Endothelial cell of umbilical vein (primary cell): ENCODE data around the gene GNAS. TPM values are rescaled to one million over a fixed set of nuclear protein-coding genes. Genes with fewer than 3 reads are reported as not detected.

ENCODE experiments used
- BruUV-seq: library from RNA; stranded (reverse); fragments of 400-500 nt; replicated peaks from 2 replicates; lab custom pipeline; 2021; lab: Mats Ljungman, UMichigan
- CTCF ChIA-PET: fragments of 300-600, 350-600 bp; sonication (Branson Sonifier 250); formaldehyde crosslinking; loops from one replicate; lab custom pipeline; 2021; ENCODE audit warnings: antibody characterized with exemption, inconsistent platforms; lab: Charles Lee
- POLR2A ChIA-PET: fragments of 300-600, 350-600 bp; sonication (Branson Sonifier 250); formaldehyde crosslinking; loops from one replicate; lab custom pipeline; 2021; ENCODE audit warnings: antibody characterized with exemption, inconsistent platforms; lab: Charles Lee
- DNase-seq: peaks from one replicate; pipeline ENCODE4 v3.0.0-alpha.2; 2011; ENCODE audit warnings: low read depth, low spot score
- FAIRE-seq: peaks from 2 replicates; lab custom pipeline; 2011; peaks lifted over from hg19 to GRCh38; lab: Jason Lieb, UNC
- H2AFZ ChIP-seq: 2 replicates; pipeline ENCODE4 v1.6.0; 2012; ENCODE audit warnings: low read depth, low read length, control low read depth, inconsistent platforms
- H3K27ac ChIP-seq: 2 replicates; pipeline ENCODE4 v1.5.1; 2011; ENCODE audit warnings: low read depth, mild to moderate bottlenecking, control low read depth, low read length, moderate library complexity; ENCODE audit not compliant: insufficient read depth
- H3K27me3 ChIP-seq, 2 experiments: 2 replicates each; pipeline versions ENCODE4 v1.6.0 to v1.6.1; 2011; ENCODE audit warnings: low read length in 2 of 2, mixed read lengths in 1 of 2; ENCODE audit not compliant: control insufficient read depth in 2 of 2, insufficient read depth in 2 of 2
- H3K36me3 ChIP-seq, 2 experiments: 2 replicates in 1 of 2; 3 replicates in 1 of 2; pipeline ENCODE4 v1.5.1; 2011; ENCODE audit warnings: low read length in 2 of 2, mild to moderate bottlenecking in 1 of 2, moderate library complexity in 1 of 2; ENCODE audit not compliant: control insufficient read depth in 2 of 2, insufficient read depth in 2 of 2; ENCODE audit errors: extremely low read depth in 1 of 2
- H3K4me1 ChIP-seq: 3 replicates; pipeline ENCODE4 v1.5.1; 2011; ENCODE audit warnings: mild to moderate bottlenecking, low read length; ENCODE audit not compliant: control insufficient read depth, insufficient read depth; ENCODE audit errors: extremely low read depth
- H3K4me2 ChIP-seq: 2 replicates; pipeline ENCODE4 v1.6.1; 2011; ENCODE audit warnings: low read length, control low read depth, mixed read lengths; ENCODE audit not compliant: insufficient read depth
- H3K4me3 ChIP-seq, 3 experiments: fragments of 200-600 bp in 1 of 3; sonication (generic), shearing (Covaris generic) in 1 of 3; replicated peaks in 1 of 3; 2 replicates each; pipeline ENCODE4 v1.5.1; 2011 to 2016; ENCODE audit warnings: control low read depth in 3 of 3, low read length in 3 of 3, mild to moderate bottlenecking in 2 of 3, inconsistent platforms in 1 of 3, low read depth in 1 of 3, moderate library complexity in 1 of 3; ENCODE audit not compliant: insufficient read depth in 1 of 3
- H3K79me2 ChIP-seq: 2 replicates; pipeline ENCODE4 v1.6.0; 2012; ENCODE audit warnings: low read length, inconsistent platforms; ENCODE audit not compliant: control insufficient read depth, insufficient read depth
- H3K9ac ChIP-seq: replicated peaks from 2 replicates; pipeline ENCODE3; 2011; ENCODE audit warnings: low read length, control low read depth; ENCODE audit not compliant: insufficient read depth; ENCODE audit errors: extremely low read depth
- H3K9me1 ChIP-seq: replicated peaks from 3 replicates; pipeline ENCODE4 v1.6.0; 2011; ENCODE audit warnings: mild to moderate bottlenecking, low read length; ENCODE audit not compliant: control insufficient read depth, insufficient read depth; ENCODE audit errors: extremely low read depth
- H3K9me3 ChIP-seq: replicated peaks from 2 replicates; pipeline ENCODE4 v1.5.1; 2012; ENCODE audit warnings: low read length, inconsistent platforms; ENCODE audit not compliant: control insufficient read depth, insufficient read depth
- H4K20me1 ChIP-seq: replicated peaks from 2 replicates; pipeline ENCODE3; 2011; ENCODE audit warnings: mild to moderate bottlenecking, low read length; ENCODE audit not compliant: control insufficient read depth, insufficient read depth; ENCODE audit errors: extremely low read depth
- EZH2 ChIP-seq: IDR thresholded peaks from 2 replicates; pipeline ENCODE4 v1.6.1; 2012; ENCODE audit warnings: borderline replicate concordance, low read depth, mild to moderate bottlenecking, moderate library complexity, low read length, inconsistent platforms; ENCODE audit not compliant: severe bottlenecking
- FOS ChIP-seq: IDR thresholded peaks from 2 replicates; pipeline ENCODE4 v1.6.1; 2011; ENCODE audit warnings: mild to moderate bottlenecking, low read length, moderate library complexity, borderline replicate concordance; ENCODE audit not compliant: insufficient read depth
- GATA2 ChIP-seq: IDR thresholded peaks from 2 replicates; pipeline ENCODE4 v1.7.0; 2011; ENCODE audit warnings: low read depth, mild to moderate bottlenecking, moderate library complexity, mixed read lengths, low read length; ENCODE audit not compliant: insufficient read length, insufficient read depth
- JUN ChIP-seq: IDR thresholded peaks from 2 replicates; pipeline ENCODE4 v1.6.1; 2011; ENCODE audit warnings: borderline replicate concordance, low read depth; ENCODE audit not compliant: insufficient read length, insufficient read depth
- MAX ChIP-seq: IDR thresholded peaks from 2 replicates; pipeline ENCODE4 v1.6.1; 2011; ENCODE audit not compliant: insufficient read depth, insufficient read length
- MYC ChIP-seq: IDR thresholded peaks from one replicate; pipeline ENCODE4 v1.6.1; 2011; ENCODE audit warnings: mild to moderate bottlenecking, low read depth, low read length
- POLR2A ChIP-seq: IDR thresholded peaks from 2 replicates; pipeline ENCODE4 v1.6.1; 2012; ENCODE audit warnings: low read depth, mild to moderate bottlenecking, control low read depth, low read length
- POLR2AphosphoS5 ChIP-seq: IDR thresholded peaks from 2 replicates; pipeline ENCODE4 v1.6.1; 2012; ENCODE audit warnings: low read depth, mild to moderate bottlenecking, control low read depth, low read length, moderate library complexity; ENCODE audit not compliant: insufficient read depth
- dilution Hi-C: fragments of 300-500 bp; cut with MboI; formaldehyde crosslinking; loops from one replicate; pipeline ENCODE4 v1.15.0; 2019; ENCODE audit warnings: low sequenced_read_pairs; ENCODE audit not compliant: extremely low pct_ligation_motif_present
- intact Hi-C: fragments of 100-400 bp; cut with micrococcal nuclease; formaldehyde crosslinking; loops from one replicate; pipeline ENCODE4 v1.10.0; 2022
- polyA plus RNA-seq, 4 experiments: library from polyadenylated mRNA; depleted of rRNA in 3 of 4; stranded (reverse) in 3 of 4; unstranded in 1 of 4; fragments of >200 nt; gene quantifications; 2 replicates each; pipeline versions ENCODE4 v1.2.1 to v1.2.3, GENCODE V29; 2011 to 2012; ENCODE audit warnings: missing spikeins in 1 of 4
- total RNA-seq: library from RNA; stranded (reverse); gene quantifications from 2 replicates; pipeline ENCODE4 v1.2.3, GENCODE V29; 2021
- TF ChIP-seq, protein P1 (sequence below), 2 donors: IDR thresholded peaks; 1 replicate in 1 of 2; 2 replicates in 1 of 2; pipeline ENCODE4 v1.5.1; 2011; ENCODE audit warnings: low read length in 2 of 2, mild to moderate bottlenecking in 2 of 2, moderate library complexity in 2 of 2, control low read depth in 1 of 2, inconsistent platforms in 1 of 2, low read depth in 1 of 2; ENCODE audit not compliant: insufficient read depth in 1 of 2; ENCODE audit errors: extremely low read depth in 1 of 2

The GNAS gene
- total and polyA plus RNA-seq, 2 donors (not counting 3 experiments of a cell fraction or from before 2014, with no cell fraction given) = 1,141 to 1,882 TPM

DNA sequence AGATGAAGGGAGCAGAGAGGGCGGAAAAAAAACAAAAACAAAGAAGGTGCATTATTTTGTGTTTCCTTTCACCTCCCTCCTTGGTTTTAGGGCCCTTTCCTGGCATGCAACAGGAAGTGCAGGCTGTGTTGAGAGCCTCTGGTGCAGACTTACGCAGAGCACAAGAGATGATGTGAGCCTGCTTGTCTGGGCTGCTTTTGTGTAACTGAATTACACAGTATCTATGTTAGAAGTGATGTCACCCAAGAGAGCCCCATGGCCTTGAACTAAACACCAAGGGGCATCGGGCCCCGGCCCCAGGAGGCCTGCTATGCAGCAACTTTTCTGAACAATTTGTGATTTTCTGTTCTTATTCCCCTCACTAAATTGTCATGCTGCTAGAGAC is 25.5 kb downstream of the GNAS start:
- dilution Hi-C loops = no loop called here
- no peaks in the 10 kb centered on the region for H3K36me3 ChIP-seq
- ChIA-PET CTCF (no interaction called here), POLR2A (no interaction called here)
- H2AFZ ChIP-seq = no peak overlapping the region
- H3K27me3 ChIP-seq = peaks cover 0 to 6% of the 10 kb centered on the region in 2 experiments
- H3K9ac ChIP-seq = no peak overlapping the region
- H3K79me2 ChIP-seq = no peaks in the 10 kb centered on the region
- no peak overlapping the region for H3K27ac ChIP-seq
- no peak overlapping the region for H3K4me3 ChIP-seq
- no peak for TF ChIP-seq EZH2
- TF ChIP-seq POLR2AphosphoS5 = no peak
- TF ChIP-seq POLR2A = no peak
- no peak for TF ChIP-seq GATA2
- TF ChIP-seq JUN = no peak
- H3K4me1 ChIP-seq = peaks cover 13% of the 10 kb centered on the region
- H4K20me1 ChIP-seq = no peaks in the 10 kb centered on the region
- DNase-seq = no peak
- H3K9me1 ChIP-seq = no peaks in the 10 kb centered on the region
- no TSS peak for BruUV-seq
- no peaks in the 10 kb centered on the region for H3K9me3 ChIP-seq
- H3K4me2 ChIP-seq = no peak overlapping the region
- no peak for FAIRE-seq
- intact Hi-C loops = no loop called here

GRCh38 chr20:58878399-58878798 is 25.9 kb downstream of the GNAS start:
- Histone ChIP-seq H3K4me1 (peaks cover 12% of the 10 kb centered on the region), H2AFZ (no peak overlapping the region)
- dilution Hi-C loops = no loop called here

More at GRCh38 chr20:58878399-58878798, 25.9 kb downstream of the GNAS start:
- Histone ChIP-seq H3K27ac (no peak overlapping the region), H3K27me3 (peaks cover 0 to 8% of the 10 kb centered on the region in 2 experiments), H4K20me1 (no peaks in the 10 kb centered on the region), H3K4me3 (no peak overlapping the region), H3K4me2 (no peak overlapping the region), H3K9me3 (no peaks in the 10 kb centered on the region), H3K79me2 (no peaks in the 10 kb centered on the region), H3K9ac (no peak overlapping the region), H3K36me3 (no peaks in the 10 kb centered on the region), H3K9me1 (no peaks in the 10 kb centered on the region)
- FAIRE-seq (no peak), DNase-seq (no peak)
- ChIA-PET CTCF (no interaction called here), POLR2A (no interaction called here)
- intact Hi-C loops = no loop called here
- TF ChIP-seq MAX (no peak), POLR2A (no peak), GATA2 (no peak), EZH2 (no peak), MYC (no peak), FOS (no peak), JUN (no peak), POLR2AphosphoS5 (no peak)
- TF ChIP-seq, protein P1, sequence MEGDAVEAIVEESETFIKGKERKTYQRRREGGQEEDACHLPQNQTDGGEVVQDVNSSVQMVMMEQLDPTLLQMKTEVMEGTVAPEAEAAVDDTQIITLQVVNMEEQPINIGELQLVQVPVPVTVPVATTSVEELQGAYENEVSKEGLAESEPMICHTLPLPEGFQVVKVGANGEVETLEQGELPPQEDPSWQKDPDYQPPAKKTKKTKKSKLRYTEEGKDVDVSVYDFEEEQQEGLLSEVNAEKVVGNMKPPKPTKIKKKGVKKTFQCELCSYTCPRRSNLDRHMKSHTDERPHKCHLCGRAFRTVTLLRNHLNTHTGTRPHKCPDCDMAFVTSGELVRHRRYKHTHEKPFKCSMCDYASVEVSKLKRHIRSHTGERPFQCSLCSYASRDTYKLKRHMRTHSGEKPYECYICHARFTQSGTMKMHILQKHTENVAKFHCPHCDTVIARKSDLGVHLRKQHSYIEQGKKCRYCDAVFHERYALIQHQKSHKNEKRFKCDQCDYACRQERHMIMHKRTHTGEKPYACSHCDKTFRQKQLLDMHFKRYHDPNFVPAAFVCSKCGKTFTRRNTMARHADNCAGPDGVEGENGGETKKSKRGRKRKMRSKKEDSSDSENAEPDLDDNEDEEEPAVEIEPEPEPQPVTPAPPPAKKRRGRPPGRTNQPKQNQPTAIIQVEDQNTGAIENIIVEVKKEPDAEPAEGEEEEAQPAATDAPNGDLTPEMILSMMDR (IDR thresholded peaks at IDR 0.05; ENCODE audit: extremely low read depth in 1 of 2, insufficient read depth in 1 of 2, low read depth in 1 of 2, low read length in 2 of 2) = no peak
- no TSS peak for BruUV-seq
